ENCODE results near the gene RARS1. TPM values are rescaled to one million over a fixed set of nuclear protein-coding genes. Genes with fewer than 3 reads are reported as not detected.

RARS1 gene
- total RNA-seq, 1 donor: 243 TPM

DNA sequence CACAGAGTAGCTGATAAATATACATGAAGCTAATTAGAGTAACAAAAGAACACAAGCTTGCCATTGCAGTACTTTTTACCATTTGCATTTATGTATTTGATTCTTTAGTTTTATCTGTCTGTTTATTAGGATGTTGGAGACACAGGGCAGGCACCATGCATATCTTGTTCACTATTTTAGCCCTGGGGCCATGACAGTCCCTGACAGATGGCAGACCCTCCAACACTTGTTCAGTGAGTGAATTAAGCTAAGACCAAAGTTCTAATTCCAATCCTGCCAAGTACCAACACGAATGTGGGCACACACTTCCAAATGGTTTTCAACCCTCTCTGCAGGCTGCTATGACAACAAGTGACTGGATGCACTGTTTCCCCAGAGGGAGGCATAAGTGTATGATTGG, 12.0 kb upstream of the RARS1 start:
- Histone ChIP-seq H3K79me2 (ENCODE audit: insufficient read depth, low read length) (no peaks in the 10 kb centered on the region), H3K27me3 (ENCODE audit: insufficient read depth, low read length) (no peaks in the 10 kb centered on the region), H3K27ac (ENCODE audit: low read depth, low read length) (no peak overlapping the region), H3K9me3 (ENCODE audit: low read depth, low read length) (no peaks in the 10 kb centered on the region), H4K20me1 (ENCODE audit: insufficient read depth, low read length) (no peaks in the 10 kb centered on the region), H3K4me3 (ENCODE audit: insufficient read depth, low read length) (no peak overlapping the region), H3K4me2 (ENCODE audit: insufficient read depth, low read length) (no peak overlapping the region), H3K4me1 (ENCODE audit: insufficient read depth, low read length) (peaks cover 28% of the 10 kb centered on the region), H3K36me3 (ENCODE audit: insufficient read depth, low read length) (no peaks in the 10 kb centered on the region), H2AFZ (ENCODE audit: low read length) (no peak overlapping the region)
- TF ChIP-seq, protein P1, sequence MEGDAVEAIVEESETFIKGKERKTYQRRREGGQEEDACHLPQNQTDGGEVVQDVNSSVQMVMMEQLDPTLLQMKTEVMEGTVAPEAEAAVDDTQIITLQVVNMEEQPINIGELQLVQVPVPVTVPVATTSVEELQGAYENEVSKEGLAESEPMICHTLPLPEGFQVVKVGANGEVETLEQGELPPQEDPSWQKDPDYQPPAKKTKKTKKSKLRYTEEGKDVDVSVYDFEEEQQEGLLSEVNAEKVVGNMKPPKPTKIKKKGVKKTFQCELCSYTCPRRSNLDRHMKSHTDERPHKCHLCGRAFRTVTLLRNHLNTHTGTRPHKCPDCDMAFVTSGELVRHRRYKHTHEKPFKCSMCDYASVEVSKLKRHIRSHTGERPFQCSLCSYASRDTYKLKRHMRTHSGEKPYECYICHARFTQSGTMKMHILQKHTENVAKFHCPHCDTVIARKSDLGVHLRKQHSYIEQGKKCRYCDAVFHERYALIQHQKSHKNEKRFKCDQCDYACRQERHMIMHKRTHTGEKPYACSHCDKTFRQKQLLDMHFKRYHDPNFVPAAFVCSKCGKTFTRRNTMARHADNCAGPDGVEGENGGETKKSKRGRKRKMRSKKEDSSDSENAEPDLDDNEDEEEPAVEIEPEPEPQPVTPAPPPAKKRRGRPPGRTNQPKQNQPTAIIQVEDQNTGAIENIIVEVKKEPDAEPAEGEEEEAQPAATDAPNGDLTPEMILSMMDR (IDR thresholded peaks at IDR 0.05; ENCODE audit: extremely low read depth, low read depth, low read length): no peak
- DNase-seq (ENCODE audit: insufficient read length, low spot score, missing footprints): no peak

DNA sequence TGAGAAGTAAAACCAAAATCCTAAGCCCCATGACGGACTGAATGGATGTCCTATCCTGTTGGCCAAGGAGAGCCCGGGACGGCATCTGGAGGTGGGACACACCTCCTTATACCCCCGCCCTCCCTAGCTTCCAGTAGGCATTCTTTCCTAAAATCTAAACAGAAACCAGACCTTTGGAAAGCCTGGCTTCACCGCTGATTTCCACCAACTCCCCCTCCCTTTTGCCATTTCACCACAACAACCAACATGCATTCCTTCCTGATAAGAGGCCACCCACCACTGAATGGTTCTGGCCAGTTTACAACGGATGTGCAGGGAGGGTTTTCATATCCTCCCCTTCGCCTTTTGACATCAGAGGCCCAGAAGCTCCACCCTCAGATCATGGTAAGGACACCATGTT, 9.2 kb upstream of the RARS1 start:
- DNase-seq (ENCODE audit: insufficient read length, low spot score, missing footprints): peak; percentile 75
- Histone ChIP-seq H3K79me2 (ENCODE audit: insufficient read depth, low read length) (no peaks in the 10 kb centered on the region), H2AFZ (ENCODE audit: low read length) (peak overlapping the region; percentile 16), H3K27me3 (ENCODE audit: insufficient read depth, low read length) (no peaks in the 10 kb centered on the region), H3K9me3 (ENCODE audit: low read depth, low read length) (no peaks in the 10 kb centered on the region), H3K36me3 (ENCODE audit: insufficient read depth, low read length) (no peaks in the 10 kb centered on the region), H4K20me1 (ENCODE audit: insufficient read depth, low read length) (no peaks in the 10 kb centered on the region), H3K4me2 (ENCODE audit: insufficient read depth, low read length) (peak overlapping the region; percentile 81), H3K4me3 (ENCODE audit: insufficient read depth, low read length) (peak overlapping the region; percentile 58), H3K27ac (ENCODE audit: low read depth, low read length) (peak overlapping the region; percentile 19), H3K4me1 (ENCODE audit: insufficient read depth, low read length) (peaks cover 22% of the 10 kb centered on the region)
- TF ChIP-seq, protein P1 (IDR thresholded peaks at IDR 0.05; ENCODE audit: extremely low read depth, low read depth, low read length): no peak

DNA sequence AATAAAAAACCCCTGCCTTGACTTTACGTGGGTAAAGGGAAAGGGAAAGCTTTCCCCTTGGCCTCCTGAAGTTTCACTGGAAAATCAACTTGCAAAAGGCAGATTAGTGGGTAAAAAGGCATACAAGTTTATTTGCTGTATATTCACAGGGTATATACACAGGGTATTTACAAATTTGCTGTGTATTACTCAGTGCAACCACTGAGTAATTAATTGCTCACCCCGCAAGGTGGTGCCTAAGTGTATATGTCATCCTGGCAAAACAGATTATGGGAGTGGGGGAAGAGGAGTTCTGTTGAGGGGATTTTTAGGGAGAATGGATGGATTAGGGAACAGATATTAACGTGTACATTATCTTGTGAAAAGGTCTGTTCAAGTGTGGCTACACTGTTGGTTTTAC, 7.1 kb upstream of the RARS1 start:
- TF ChIP-seq, protein P1 (IDR thresholded peaks at IDR 0.05; ENCODE audit: extremely low read depth, low read depth, low read length): no peak
- DNase-seq (ENCODE audit: insufficient read length, low spot score, missing footprints): no peak
- Histone ChIP-seq H3K79me2 (ENCODE audit: insufficient read depth, low read length) (no peaks in the 10 kb centered on the region), H3K4me2 (ENCODE audit: insufficient read depth, low read length) (no peak overlapping the region), H3K27me3 (ENCODE audit: insufficient read depth, low read length) (no peaks in the 10 kb centered on the region), H3K36me3 (ENCODE audit: insufficient read depth, low read length) (no peaks in the 10 kb centered on the region), H3K4me1 (ENCODE audit: insufficient read depth, low read length) (peaks cover 11% of the 10 kb centered on the region), H2AFZ (ENCODE audit: low read length) (no peak overlapping the region), H3K4me3 (ENCODE audit: insufficient read depth, low read length) (no peak overlapping the region), H4K20me1 (ENCODE audit: insufficient read depth, low read length) (no peaks in the 10 kb centered on the region), H3K27ac (ENCODE audit: low read depth, low read length) (no peak overlapping the region), H3K9me3 (ENCODE audit: low read depth, low read length) (no peaks in the 10 kb centered on the region)

DNA sequence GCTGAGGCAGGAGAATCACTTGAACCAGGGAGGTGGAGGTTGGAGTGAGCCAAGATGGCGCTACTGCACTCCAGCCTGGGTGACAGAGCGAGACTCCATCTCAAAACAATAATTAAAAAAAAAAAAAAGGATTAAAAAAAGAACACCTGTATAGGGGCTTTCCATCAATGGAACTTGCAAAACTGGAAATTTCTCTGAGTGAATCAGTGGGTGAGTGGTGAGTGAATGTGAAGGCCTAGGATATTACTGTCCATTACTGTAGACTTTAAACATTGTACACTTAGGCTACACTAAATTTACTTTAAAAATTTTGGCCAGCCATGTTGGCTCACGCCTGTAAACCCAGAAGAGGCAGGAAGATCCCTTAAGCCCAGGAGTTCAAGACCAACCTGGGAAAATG, 5.7 kb upstream of the RARS1 start:
- TF ChIP-seq, protein P1 (IDR thresholded peaks at IDR 0.05; ENCODE audit: extremely low read depth, low read depth, low read length): no peak
- no peak overlapping the region for H2AFZ ChIP-seq (ENCODE audit: low read length)
- H3K27ac ChIP-seq (ENCODE audit: low read depth, low read length): no peak overlapping the region
- H3K27me3 ChIP-seq (ENCODE audit: insufficient read depth, low read length): no peaks in the 10 kb centered on the region
- H3K4me1 ChIP-seq (ENCODE audit: insufficient read depth, low read length): peaks cover 11% of the 10 kb centered on the region
- no peaks in the 10 kb centered on the region for H4K20me1 ChIP-seq (ENCODE audit: insufficient read depth, low read length)
- no peak for DNase-seq (ENCODE audit: insufficient read length, low spot score, missing footprints)
- H3K9me3 ChIP-seq (ENCODE audit: low read depth, low read length): no peaks in the 10 kb centered on the region
- H3K36me3 ChIP-seq (ENCODE audit: insufficient read depth, low read length): no peaks in the 10 kb centered on the region
- no peak overlapping the region for H3K4me2 ChIP-seq (ENCODE audit: insufficient read depth, low read length)
- H3K4me3 ChIP-seq (ENCODE audit: insufficient read depth, low read length): no peak overlapping the region
- no peaks in the 10 kb centered on the region for H3K79me2 ChIP-seq (ENCODE audit: insufficient read depth, low read length)
